Ramos (cell line): Measurements from ENCODE around the gene KCNK2.
"Not testable (repeated sequence)": the region's sequence is repeated elsewhere in the genome, so short reads cannot be mapped to it uniquely, and the experiment has no call there.

ENCODE experiments used
- in situ Hi-C: fragments of 300-500 bp; cut with MboI; formaldehyde crosslinking; loops from one replicate; pipeline ENCODE4 v1.14.3; 2022; ENCODE audit warnings: low sequenced_read_pairs; ENCODE audit not compliant: unreplicated experiment

Gene KCNK2

GRCh38 chr1:215146240-215146975, 63.9 kb downstream of the KCNK2 start:
- in situ Hi-C loops, result no loop called here

- in situ Hi-C loops, result no loop called here
These were observed 64.5 kb downstream of the KCNK2 start for GRCh38 chr1:215147024-215147423.

- in situ Hi-C loops, result no loop called here
These were observed 69.5 kb downstream of the KCNK2 start for GRCh38 chr1:215151841-215152549.

- in situ Hi-C loops, result no loop called here
These were observed 73.7 kb downstream of the KCNK2 start for GRCh38 chr1:215156232-215156631.

GRCh38 chr1:215160351-215160750, 77.8 kb downstream of the KCNK2 start:
- in situ Hi-C loops, result no loop called here

- in situ Hi-C loops, result not testable (repeated sequence)
These were observed 80.6 kb downstream of the KCNK2 start for GRCh38 chr1:215163144-215163543.

- in situ Hi-C loops, result no loop called here
These were observed 84.3 kb downstream of the KCNK2 start for GRCh38 chr1:215166886-215167285.

- in situ Hi-C loops, result no loop called here
These were observed 99.0 kb downstream of the KCNK2 start for GRCh38 chr1:215181518-215181917.

GRCh38 chr1:215185067-215185620, 102.6 kb downstream of the KCNK2 start:
- in situ Hi-C loops, result no loop called here

- in situ Hi-C loops, result no loop called here
These were observed 105.9 kb downstream of the KCNK2 start for GRCh38 chr1:215188302-215188950.

GRCh38 chr1:215192306-215192705, 109.8 kb downstream of the KCNK2 start:
- in situ Hi-C loops, result no loop called here

- in situ Hi-C loops, result no loop called here
These were observed 115.5 kb downstream of the KCNK2 start for GRCh38 chr1:215198021-215198420.

- in situ Hi-C loops, result no loop called here
These were observed 117.6 kb downstream of the KCNK2 start for GRCh38 chr1:215200121-215200520.

GRCh38 chr1:215201283-215201682, 118.7 kb downstream of the KCNK2 start:
- in situ Hi-C loops, result no loop called here

- in situ Hi-C loops, result no loop called here
These were observed 120.3 kb downstream of the KCNK2 start for GRCh38 chr1:215202868-215203267.

- in situ Hi-C loops, result no loop called here
These were observed 127.6 kb downstream of the KCNK2 start for GRCh38 chr1:215210167-215210566.

GRCh38 chr1:215215846-215216245, 133.3 kb downstream of the KCNK2 start:
- in situ Hi-C loops, result no loop called here

GRCh38 chr1:215219372-215219771, 136.8 kb downstream of the KCNK2 start:
- in situ Hi-C loops, result no loop called here

- in situ Hi-C loops, result no loop called here
These were observed 137.8 kb downstream of the KCNK2 start for GRCh38 chr1:215220346-215220745.

GRCh38 chr1:215226757-215227156, 144.2 kb downstream of the KCNK2 start:
- in situ Hi-C loops, result no loop called here

- in situ Hi-C loops, result no loop called here
These were observed 145.7 kb downstream of the KCNK2 start for GRCh38 chr1:215228193-215228592.
